ENCODE measurements around the gene PRKN. TPM values are rescaled to one million over a fixed set of nuclear protein-coding genes. Genes with fewer than 3 reads are reported as not detected.

Gene PRKN
- total and polyA plus RNA-seq, 2 donors (not counting 3 experiments of a cell fraction or from before 2014, with no cell fraction given), result 0.06 TPM; not detected in 1

DNA sequence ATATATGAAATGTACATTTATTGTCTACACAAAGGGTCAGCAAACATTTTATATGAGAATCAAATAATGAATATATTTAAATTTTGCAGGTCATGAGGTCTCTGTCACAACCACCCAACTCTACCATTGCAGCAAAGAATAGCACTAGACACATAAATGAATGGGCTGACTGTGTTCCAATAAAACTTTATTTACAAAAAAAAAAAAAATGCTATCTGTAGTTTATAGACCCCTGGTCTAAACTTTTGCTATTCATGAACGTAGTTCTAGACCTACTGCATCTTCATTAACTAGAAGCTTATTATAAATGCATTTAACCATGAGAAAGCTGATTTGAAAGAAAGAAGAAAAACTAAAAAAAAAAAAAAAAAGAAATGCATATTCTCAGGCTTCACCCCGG lies 842.8 kb downstream of the PRKN start:
- FAIRE-seq (no peak), DNase-seq (ENCODE audit: low read depth, low spot score) (no peak)
- CTCF ChIA-PET, result no interaction called here
- Histone ChIP-seq H4K20me1 (replicated peaks; ENCODE audit: control insufficient read depth, extremely low read depth, insufficient read depth, low read length) (no peaks in the 10 kb centered on the region), H3K9me1 (replicated peaks; ENCODE audit: control insufficient read depth, extremely low read depth, insufficient read depth, low read length) (no peaks in the 10 kb centered on the region), H2AFZ (ENCODE audit: low read depth, low read length) (no peak overlapping the region), H3K79me2 (ENCODE audit: control insufficient read depth, insufficient read depth, low read length) (no peaks in the 10 kb centered on the region), H3K4me3 (replicated peaks in 1 of 3; ENCODE audit: insufficient read depth in 1 of 3, low read depth in 1 of 3, low read length in 3 of 3) (no peak overlapping the region), H3K27me3 (ENCODE audit: control insufficient read depth in 2 of 2, insufficient read depth in 2 of 2, low read length in 2 of 2) (no peaks in the 10 kb centered on the region), H3K4me2 (ENCODE audit: insufficient read depth, low read length) (no peak overlapping the region), H3K9ac (replicated peaks; ENCODE audit: extremely low read depth, insufficient read depth, low read length) (no peak overlapping the region), H3K9me3 (replicated peaks; ENCODE audit: control insufficient read depth, insufficient read depth, low read length) (no peaks in the 10 kb centered on the region), H3K4me1 (ENCODE audit: control insufficient read depth, extremely low read depth, insufficient read depth, low read length) (no peaks in the 10 kb centered on the region), H3K36me3 (ENCODE audit: control insufficient read depth in 2 of 2, extremely low read depth in 1 of 2, insufficient read depth in 2 of 2, low read length in 2 of 2) (no peaks in the 10 kb centered on the region), H3K27ac (ENCODE audit: insufficient read depth, low read depth, low read length) (no peak overlapping the region)
- dilution Hi-C loops (cut with MboI; ENCODE audit: extremely low pct_ligation_motif_present, low sequenced_read_pairs), result no loop called here
- TF ChIP-seq, protein P1, sequence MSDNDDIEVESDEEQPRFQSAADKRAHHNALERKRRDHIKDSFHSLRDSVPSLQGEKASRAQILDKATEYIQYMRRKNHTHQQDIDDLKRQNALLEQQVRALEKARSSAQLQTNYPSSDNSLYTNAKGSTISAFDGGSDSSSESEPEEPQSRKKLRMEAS (IDR thresholded peaks at IDR 0.05; ENCODE audit: insufficient read depth, insufficient read length), result no peak
- TF ChIP-seq POLR2AphosphoS5 (IDR thresholded peaks at IDR 0.05; ENCODE audit: insufficient read depth, low read depth, low read length), result no peak
- TF ChIP-seq EZH2 (IDR thresholded peaks at IDR 0.05; ENCODE audit: borderline replicate concordance, low read depth, low read length, severe bottlenecking), result no peak
- no peak for TF ChIP-seq POLR2A (IDR thresholded peaks at IDR 0.05; ENCODE audit: low read depth, low read length)
- TF ChIP-seq GATA2 (IDR thresholded peaks at IDR 0.05; ENCODE audit: insufficient read depth, insufficient read length, low read depth, low read length), result no peak
- no peak for TF ChIP-seq MYC (IDR thresholded peaks at IDR 0.05; ENCODE audit: low read depth, low read length)
- TF ChIP-seq, protein P2, sequence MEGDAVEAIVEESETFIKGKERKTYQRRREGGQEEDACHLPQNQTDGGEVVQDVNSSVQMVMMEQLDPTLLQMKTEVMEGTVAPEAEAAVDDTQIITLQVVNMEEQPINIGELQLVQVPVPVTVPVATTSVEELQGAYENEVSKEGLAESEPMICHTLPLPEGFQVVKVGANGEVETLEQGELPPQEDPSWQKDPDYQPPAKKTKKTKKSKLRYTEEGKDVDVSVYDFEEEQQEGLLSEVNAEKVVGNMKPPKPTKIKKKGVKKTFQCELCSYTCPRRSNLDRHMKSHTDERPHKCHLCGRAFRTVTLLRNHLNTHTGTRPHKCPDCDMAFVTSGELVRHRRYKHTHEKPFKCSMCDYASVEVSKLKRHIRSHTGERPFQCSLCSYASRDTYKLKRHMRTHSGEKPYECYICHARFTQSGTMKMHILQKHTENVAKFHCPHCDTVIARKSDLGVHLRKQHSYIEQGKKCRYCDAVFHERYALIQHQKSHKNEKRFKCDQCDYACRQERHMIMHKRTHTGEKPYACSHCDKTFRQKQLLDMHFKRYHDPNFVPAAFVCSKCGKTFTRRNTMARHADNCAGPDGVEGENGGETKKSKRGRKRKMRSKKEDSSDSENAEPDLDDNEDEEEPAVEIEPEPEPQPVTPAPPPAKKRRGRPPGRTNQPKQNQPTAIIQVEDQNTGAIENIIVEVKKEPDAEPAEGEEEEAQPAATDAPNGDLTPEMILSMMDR (IDR thresholded peaks at IDR 0.05; ENCODE audit: extremely low read depth in 1 of 2, insufficient read depth in 1 of 2, low read depth in 1 of 2, low read length in 2 of 2), result no peak
- no peak for TF ChIP-seq JUN (IDR thresholded peaks at IDR 0.05; ENCODE audit: borderline replicate concordance, insufficient read depth, insufficient read length, low read depth)
- no peak for TF ChIP-seq FOS (IDR thresholded peaks at IDR 0.05; ENCODE audit: borderline replicate concordance, insufficient read depth, low read length)
- no TSS peak for BruUV-seq (replicated peaks)
- intact Hi-C loops (cut with micrococcal nuclease), result no loop called here
- POLR2A ChIA-PET, result no interaction called here

Data from endothelial cell of umbilical vein (primary cell).